Smooth muscle cell (in vitro differentiated cells): ENCODE data around the gene PSMF1. TPM values are rescaled to one million over a fixed set of nuclear protein-coding genes. Genes with fewer than 3 reads are reported as not detected.

Experiments used
- DNase-seq: peaks from one replicate; lab custom pipeline; 2025; ENCODE audit not compliant: unreplicated experiment; lab: John Stamatoyannopoulos, UW
- H2AFZ ChIP-seq: fragments of 200-600 bp; sonication (generic); 2 replicates; pipeline ENCODE4 v1.6.0; 2016; ENCODE audit warnings: antibody characterized with exemption, low read depth, mild to moderate bottlenecking
- H3F3A ChIP-seq: fragments of 200-600 bp; sonication (generic); 2 replicates; pipeline ENCODE4 v1.6.0; 2017; ENCODE audit warnings: antibody characterized with exemption, low read depth
- H3K27ac ChIP-seq: fragments of 200-600 bp; sonication (generic); 2 replicates; pipeline ENCODE4 v1.5.1; 2016; ENCODE audit warnings: low read depth, mild to moderate bottlenecking
- H3K27me3 ChIP-seq: fragments of 200-600 bp; sonication (generic); 2 replicates; pipeline ENCODE4 v1.6.1; 2016; ENCODE audit warnings: low read depth, mild to moderate bottlenecking
- H3K36me3 ChIP-seq: fragments of 200-600 bp; sonication (generic); 2 replicates; pipeline ENCODE4 v1.5.1; 2016; ENCODE audit warnings: low read depth
- H3K4me1 ChIP-seq: fragments of 200-600 bp; sonication (generic); 2 replicates; pipeline ENCODE4 v1.5.1; 2016; ENCODE audit warnings: low read depth
- H3K4me2 ChIP-seq: fragments of 200-600 bp; sonication (generic); 2 replicates; pipeline ENCODE4 v1.6.0; 2016; ENCODE audit warnings: mild to moderate bottlenecking
- H3K4me3 ChIP-seq: fragments of 200-600 bp; sonication (generic); 2 replicates; pipeline ENCODE4 v1.5.1; 2016; ENCODE audit warnings: mild to moderate bottlenecking
- H3K79me2 ChIP-seq: fragments of 200-600 bp; sonication (generic); 2 replicates; pipeline ENCODE4 v1.6.0; 2016; ENCODE audit warnings: low read depth, mild to moderate bottlenecking
- H3K9ac ChIP-seq: fragments of 200-600 bp; sonication (generic); 2 replicates; pipeline ENCODE4 v1.6.0; 2016; ENCODE audit warnings: low read depth
- H3K9me3 ChIP-seq: fragments of 200-600 bp; sonication (generic); replicated peaks from 2 replicates; pipeline ENCODE4 v1.5.1; 2016; ENCODE audit warnings: low read depth
- H4K20me1 ChIP-seq: fragments of 200-600 bp; sonication (generic); 2 replicates; pipeline ENCODE4 v1.6.0; 2016; ENCODE audit warnings: low read depth
- WGBS: methylation state at CpG from one replicate; pipeline ENCODE4 v1.1.7; 2016; ENCODE audit warnings: low lambda C conversion rate; 5-methylcytosine and 5-hydroxymethylcytosine counted together
- polyA plus RNA-seq: library from polyadenylated mRNA; unstranded; fragments of >200 nt; fragmentation: Nextera tagmentation; extraction: Ambion mirVana; gene quantifications from 2 replicates; pipeline ENCODE4 v1.2.1, GENCODE V29; 2016
- total RNA-seq: library from RNA; depleted of rRNA; stranded (reverse); fragments of >200 nt; gene quantifications from 2 replicates; pipeline ENCODE4 v1.2.3, GENCODE V29; 2014
- TF ChIP-seq, protein P1 (sequence below): fragments of 200-600 bp; sonication (generic); IDR thresholded peaks from 2 replicates; pipeline ENCODE4 v1.5.1; 2017; ENCODE audit warnings: borderline replicate concordance, mild to moderate bottlenecking, antibody characterized with exemption; ENCODE audit not compliant: insufficient read depth, poor library complexity, severe bottlenecking

Gene PSMF1
- total and polyA plus RNA-seq, 2 experiments from 2014 or later: 120 to 246 TPM

DNA sequence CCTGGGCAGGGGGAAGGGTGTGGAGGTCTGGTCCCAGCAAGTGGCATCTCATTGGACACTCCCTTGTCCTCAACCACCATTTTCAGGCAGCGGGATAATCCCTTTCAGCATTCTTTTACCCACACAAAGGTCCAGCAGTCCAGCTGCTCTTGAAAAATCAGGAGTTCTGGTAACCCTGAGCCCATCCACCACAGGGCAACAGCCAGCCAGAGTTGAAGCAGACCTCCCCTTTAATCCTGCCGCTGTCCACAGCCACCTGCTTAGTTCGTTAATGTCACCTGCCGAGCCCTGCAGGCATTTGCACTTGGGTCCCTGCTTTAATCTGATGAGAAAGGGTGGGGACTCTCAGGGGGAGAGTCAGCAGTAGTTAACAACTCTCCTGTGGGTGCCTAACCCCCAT, 55.3 kb downstream of the PSMF1 start:
- Histone ChIP-seq H3K36me3 (no peaks in the 10 kb centered on the region), H3K4me3 (no peak overlapping the region), H2AFZ (no peak overlapping the region), H3K9ac (no peak overlapping the region), H3K27me3 (no peaks in the 10 kb centered on the region), H3K4me2 (no peak overlapping the region), H3K9me3 (no peaks in the 10 kb centered on the region), H3K4me1 (no peaks in the 10 kb centered on the region), H3K27ac (no peak overlapping the region), H3F3A (no peaks in the 10 kb centered on the region), H3K79me2 (no peaks in the 10 kb centered on the region), H4K20me1 (peaks cover 27% of the 10 kb centered on the region)
- WGBS: 95% methylated on average over 4 of the region's 4 CpGs
- TF ChIP-seq, protein P1, sequence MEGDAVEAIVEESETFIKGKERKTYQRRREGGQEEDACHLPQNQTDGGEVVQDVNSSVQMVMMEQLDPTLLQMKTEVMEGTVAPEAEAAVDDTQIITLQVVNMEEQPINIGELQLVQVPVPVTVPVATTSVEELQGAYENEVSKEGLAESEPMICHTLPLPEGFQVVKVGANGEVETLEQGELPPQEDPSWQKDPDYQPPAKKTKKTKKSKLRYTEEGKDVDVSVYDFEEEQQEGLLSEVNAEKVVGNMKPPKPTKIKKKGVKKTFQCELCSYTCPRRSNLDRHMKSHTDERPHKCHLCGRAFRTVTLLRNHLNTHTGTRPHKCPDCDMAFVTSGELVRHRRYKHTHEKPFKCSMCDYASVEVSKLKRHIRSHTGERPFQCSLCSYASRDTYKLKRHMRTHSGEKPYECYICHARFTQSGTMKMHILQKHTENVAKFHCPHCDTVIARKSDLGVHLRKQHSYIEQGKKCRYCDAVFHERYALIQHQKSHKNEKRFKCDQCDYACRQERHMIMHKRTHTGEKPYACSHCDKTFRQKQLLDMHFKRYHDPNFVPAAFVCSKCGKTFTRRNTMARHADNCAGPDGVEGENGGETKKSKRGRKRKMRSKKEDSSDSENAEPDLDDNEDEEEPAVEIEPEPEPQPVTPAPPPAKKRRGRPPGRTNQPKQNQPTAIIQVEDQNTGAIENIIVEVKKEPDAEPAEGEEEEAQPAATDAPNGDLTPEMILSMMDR: no peak
- DNase-seq: no peak

DNA sequence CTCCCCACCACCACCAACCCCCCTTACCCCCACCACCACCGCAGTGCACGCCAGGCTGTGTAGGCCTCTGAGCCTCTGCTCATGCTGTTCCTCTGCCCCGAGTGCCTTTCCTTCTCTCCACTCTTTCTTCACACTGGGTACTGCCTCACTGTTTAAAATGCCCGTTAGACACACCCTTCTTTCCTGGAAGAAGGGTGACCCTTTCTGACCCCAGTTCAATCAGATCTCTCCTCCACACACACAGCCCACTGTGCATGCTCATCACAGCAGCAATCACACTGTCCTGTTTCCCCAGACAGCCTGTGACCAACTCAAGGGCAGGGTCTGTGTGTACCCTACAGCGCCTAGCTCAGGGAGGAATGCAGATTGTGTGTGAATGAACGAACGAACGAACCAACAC, 56.4 kb downstream of the PSMF1 start:
- Histone ChIP-seq H3K9me3 (no peaks in the 10 kb centered on the region), H3K4me1 (no peaks in the 10 kb centered on the region), H2AFZ (no peak overlapping the region), H3K27ac (no peak overlapping the region), H3K36me3 (no peaks in the 10 kb centered on the region), H3F3A (no peaks in the 10 kb centered on the region), H3K9ac (no peak overlapping the region), H3K27me3 (no peaks in the 10 kb centered on the region), H3K4me3 (no peak overlapping the region), H4K20me1 (peaks cover 22% of the 10 kb centered on the region), H3K4me2 (no peak overlapping the region), H3K79me2 (no peaks in the 10 kb centered on the region)
- 88% methylated on average over 8 of the region's 8 CpGs for WGBS
- TF ChIP-seq, protein P1: no peak
- no peak for DNase-seq

DNA sequence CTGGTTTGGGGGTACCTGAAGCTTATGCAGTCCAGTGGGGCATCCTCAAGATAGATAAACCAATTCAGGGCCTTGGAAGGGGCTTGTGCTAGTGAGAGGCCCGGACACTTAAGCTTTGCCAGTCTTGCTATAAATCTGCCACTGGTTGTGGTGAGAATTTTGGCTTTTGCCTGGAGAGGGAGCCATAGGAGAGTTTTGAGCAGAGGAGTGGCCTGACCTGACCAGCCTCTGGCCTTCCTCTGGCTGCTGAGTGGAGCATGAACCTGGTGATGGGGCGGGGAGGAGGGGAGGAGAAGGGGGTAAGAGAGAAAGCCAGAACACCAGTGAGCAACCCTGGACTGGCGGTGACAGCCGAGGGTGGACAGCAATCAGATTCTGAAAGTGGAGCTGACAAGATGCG, 59.3 kb downstream of the PSMF1 start:
- no peak for DNase-seq

DNA sequence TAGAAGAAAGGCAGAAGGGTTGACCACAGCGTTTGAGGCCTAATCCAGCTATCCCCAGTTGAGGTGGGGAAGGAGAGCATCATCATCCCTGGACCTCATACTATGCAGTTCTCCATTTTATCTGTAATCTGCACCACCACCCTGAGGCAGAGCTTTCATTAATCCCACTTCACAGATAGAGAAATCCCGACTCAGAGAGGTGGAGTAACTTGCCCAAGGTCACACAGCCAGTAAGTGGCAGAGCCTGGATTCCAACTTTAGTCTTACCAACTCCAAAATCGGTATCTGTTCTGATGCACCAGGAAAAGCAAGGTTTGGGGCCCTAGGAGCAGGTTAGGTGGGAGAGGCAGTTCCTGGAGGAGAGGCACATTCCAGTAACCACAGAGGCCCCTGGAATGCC, 59.7 kb downstream of the PSMF1 start:
- Histone ChIP-seq H3K79me2 (no peaks in the 10 kb centered on the region), H3K9ac (no peak overlapping the region)

More for the DNA sequence above, 59.3 kb downstream of the PSMF1 start:
- no peaks in the 10 kb centered on the region for H3K36me3 ChIP-seq
- no peak overlapping the region for H3K4me2 ChIP-seq
- no peaks in the 10 kb centered on the region for H3K79me2 ChIP-seq
- H3F3A ChIP-seq: no peaks in the 10 kb centered on the region
- 83% methylated on average over 4 of the region's 5 CpGs for WGBS
- TF ChIP-seq, protein P1: no peak
- no peaks in the 10 kb centered on the region for H4K20me1 ChIP-seq
- no peaks in the 10 kb centered on the region for H3K27me3 ChIP-seq
- no peak overlapping the region for H3K4me3 ChIP-seq
- H3K27ac ChIP-seq: no peak overlapping the region
- H3K9ac ChIP-seq: no peak overlapping the region
- H3K4me1 ChIP-seq: no peaks in the 10 kb centered on the region
- H3K9me3 ChIP-seq: no peaks in the 10 kb centered on the region
- no peak overlapping the region for H2AFZ ChIP-seq

More for the DNA sequence above, 59.7 kb downstream of the PSMF1 start:
- Histone ChIP-seq H3K4me3 (no peak overlapping the region), H4K20me1 (no peaks in the 10 kb centered on the region), H2AFZ (no peak overlapping the region), H3K36me3 (no peaks in the 10 kb centered on the region), H3K9me3 (no peaks in the 10 kb centered on the region), H3K27me3 (peaks cover 4% of the 10 kb centered on the region), H3K4me2 (no peak overlapping the region), H3K4me1 (no peaks in the 10 kb centered on the region), H3K27ac (no peak overlapping the region), H3F3A (no peaks in the 10 kb centered on the region)
- TF ChIP-seq, protein P1: no peak
- 73% methylated on average over 3 of the region's 3 CpGs for WGBS
- DNase-seq: no peak
